Panc1 (cell line): Measurements from ENCODE around the gene SMIM21. TPM values are rescaled to one million over a fixed set of nuclear protein-coding genes. Genes with fewer than 3 reads are reported as not detected.

Source experiments
- ATAC-seq: fragments of 200-7000 bp; cut with Tn5 transposase; 2 replicates; pipeline ENCODE4 v1.9.1; 2020; ENCODE audit warnings: mild to moderate bottlenecking, moderate library complexity
- BruUV-seq: library from RNA; stranded (reverse); fragments of 400-500 nt; replicated peaks from 2 replicates; lab custom pipeline; 2021; lab: Mats Ljungman, UMichigan
- CTCF ChIA-PET: fragments of 300-600 bp; sonication (Branson Sonifier 250); formaldehyde crosslinking; loops from one replicate; lab custom pipeline; 2022; ENCODE audit warnings: antibody characterized with exemption; lab: Charles Lee
- POLR2A ChIA-PET: fragments of 300-600 bp; sonication (Branson Sonifier 250); formaldehyde crosslinking; loops from one replicate; lab custom pipeline; 2022; ENCODE audit warnings: antibody characterized with exemption; lab: Charles Lee
- DNase-seq: peaks from one replicate; pipeline ENCODE4 v3.0.0-alpha.2; 2010; ENCODE audit warnings: low read depth, low spot score
- H3K27ac ChIP-seq: 2 replicates; pipeline ENCODE4 v1.5.1; 2011; ENCODE audit warnings: mild to moderate bottlenecking, low read length, inconsistent platforms
- H3K27me3 ChIP-seq: fragments of 200-500 bp; sonication (Bioruptor generic); 2 replicates; pipeline ENCODE4 v1.6.0; 2014; ENCODE audit warnings: low read length, inconsistent platforms; ENCODE audit not compliant: control insufficient read depth, insufficient read depth
- H3K36me3 ChIP-seq: fragments of 200-500 bp; sonication (Bioruptor generic); 2 replicates; pipeline ENCODE4 v1.5.1; 2014; ENCODE audit warnings: inconsistent platforms, mild to moderate bottlenecking, low read length, moderate library complexity; ENCODE audit not compliant: control insufficient read depth, insufficient read depth
- H3K4me1 ChIP-seq: 2 replicates; pipeline ENCODE4 v1.5.1; 2011; ENCODE audit warnings: inconsistent platforms, mild to moderate bottlenecking, low read length, moderate library complexity; ENCODE audit not compliant: control insufficient read depth, insufficient read depth
- H3K4me3 ChIP-seq, 2 experiments: 2 replicates each; pipeline ENCODE4 v1.5.1; 2011 to 2012; ENCODE audit warnings: low read depth in 2 of 2, low read length in 2 of 2, mild to moderate bottlenecking in 2 of 2, inconsistent platforms in 1 of 2, moderate library complexity in 1 of 2
- H3K9me3 ChIP-seq: fragments of 200-500 bp; sonication (Bioruptor generic); 2 replicates; pipeline ENCODE4 v1.5.1; 2014; ENCODE audit warnings: low read depth, mild to moderate bottlenecking, inconsistent platforms, low read length, moderate library complexity; ENCODE audit not compliant: control insufficient read depth, insufficient read depth
- POLR2AphosphoS5 ChIP-seq: IDR thresholded peaks from 2 replicates; pipeline ENCODE4 v1.6.1; 2012; ENCODE audit warnings: mild to moderate bottlenecking, low read depth, low read length, moderate library complexity
- SIN3A ChIP-seq: IDR thresholded peaks from 2 replicates; pipeline ENCODE4 v1.6.1; 2012; ENCODE audit warnings: low read depth, mild to moderate bottlenecking, low read length, moderate library complexity, borderline replicate concordance; ENCODE audit not compliant: insufficient read depth
- TCF7L2 ChIP-seq: IDR thresholded peaks from 2 replicates; pipeline ENCODE4 v1.6.1; 2011; ENCODE audit warnings: mild to moderate bottlenecking, low read depth, low read length, inconsistent platforms
- in situ Hi-C: cut with HindIII; loops from 2 replicates; pipeline ENCODE4 v1.10.0; 2016; ENCODE audit warnings: low sequenced_read_pairs, low pct_unique_long_range_greater_than_20kb
- intact Hi-C: fragments of 100-400 bp; cut with micrococcal nuclease; formaldehyde crosslinking; loops from one replicate; pipeline ENCODE4 v1.10.0; 2022; ENCODE audit not compliant: unreplicated experiment
- total RNA-seq: library from RNA; stranded (reverse); gene quantifications from one replicate; pipeline ENCODE4 v1.2.1, GENCODE V29; 2021; ENCODE audit not compliant: unreplicated experiment
- TF ChIP-seq, protein P1 (sequence below), 2 experiments: IDR thresholded peaks; 2 replicates each; pipeline ENCODE4 v1.6.1; 2011 to 2012; ENCODE audit warnings: low read depth in 2 of 2, control low read depth in 1 of 2, low read length in 1 of 2, mild to moderate bottlenecking in 1 of 2, moderate library complexity in 1 of 2; ENCODE audit not compliant: insufficient read depth in 1 of 2
- TF ChIP-seq, protein P2 (sequence below): fragments of 450-650 bp; IDR thresholded peaks from 2 replicates; pipeline ENCODE4 v1.5.1; 2017; ENCODE audit warnings: mild to moderate bottlenecking

The SMIM21 gene
- total RNA-seq, 1 experiment from 2014 or later: not detected

DNA sequence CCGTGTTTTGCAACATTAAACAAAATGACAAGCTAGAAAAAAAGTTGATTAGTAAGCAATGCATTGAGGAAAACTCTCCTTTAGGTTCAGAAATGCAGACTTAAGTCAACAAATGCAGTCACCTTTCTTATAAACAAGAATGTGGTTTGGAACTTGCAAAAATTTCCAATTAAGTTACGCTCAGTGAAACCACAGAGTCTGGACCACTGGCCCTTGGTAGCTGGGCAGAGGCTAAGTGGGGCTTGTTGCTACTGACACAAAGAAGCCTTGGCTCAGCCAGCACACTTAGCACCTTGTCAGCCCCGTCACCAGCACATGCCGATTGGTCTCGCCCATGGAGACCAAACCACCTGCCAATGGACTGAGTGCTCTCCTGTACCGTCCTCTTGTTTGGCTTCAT, 53.0 kb downstream of the SMIM21 start:
- intact Hi-C loops (no loop called here), in situ Hi-C loops (no loop called here)
- ChIA-PET POLR2A (no interaction called here), CTCF (no interaction called here)
- no peak for TF ChIP-seq TCF7L2
- TF ChIP-seq, protein P1, sequence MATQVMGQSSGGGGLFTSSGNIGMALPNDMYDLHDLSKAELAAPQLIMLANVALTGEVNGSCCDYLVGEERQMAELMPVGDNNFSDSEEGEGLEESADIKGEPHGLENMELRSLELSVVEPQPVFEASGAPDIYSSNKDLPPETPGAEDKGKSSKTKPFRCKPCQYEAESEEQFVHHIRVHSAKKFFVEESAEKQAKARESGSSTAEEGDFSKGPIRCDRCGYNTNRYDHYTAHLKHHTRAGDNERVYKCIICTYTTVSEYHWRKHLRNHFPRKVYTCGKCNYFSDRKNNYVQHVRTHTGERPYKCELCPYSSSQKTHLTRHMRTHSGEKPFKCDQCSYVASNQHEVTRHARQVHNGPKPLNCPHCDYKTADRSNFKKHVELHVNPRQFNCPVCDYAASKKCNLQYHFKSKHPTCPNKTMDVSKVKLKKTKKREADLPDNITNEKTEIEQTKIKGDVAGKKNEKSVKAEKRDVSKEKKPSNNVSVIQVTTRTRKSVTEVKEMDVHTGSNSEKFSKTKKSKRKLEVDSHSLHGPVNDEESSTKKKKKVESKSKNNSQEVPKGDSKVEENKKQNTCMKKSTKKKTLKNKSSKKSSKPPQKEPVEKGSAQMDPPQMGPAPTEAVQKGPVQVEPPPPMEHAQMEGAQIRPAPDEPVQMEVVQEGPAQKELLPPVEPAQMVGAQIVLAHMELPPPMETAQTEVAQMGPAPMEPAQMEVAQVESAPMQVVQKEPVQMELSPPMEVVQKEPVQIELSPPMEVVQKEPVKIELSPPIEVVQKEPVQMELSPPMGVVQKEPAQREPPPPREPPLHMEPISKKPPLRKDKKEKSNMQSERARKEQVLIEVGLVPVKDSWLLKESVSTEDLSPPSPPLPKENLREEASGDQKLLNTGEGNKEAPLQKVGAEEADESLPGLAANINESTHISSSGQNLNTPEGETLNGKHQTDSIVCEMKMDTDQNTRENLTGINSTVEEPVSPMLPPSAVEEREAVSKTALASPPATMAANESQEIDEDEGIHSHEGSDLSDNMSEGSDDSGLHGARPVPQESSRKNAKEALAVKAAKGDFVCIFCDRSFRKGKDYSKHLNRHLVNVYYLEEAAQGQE (IDR thresholded peaks at IDR 0.05; ENCODE audit: insufficient read depth in 1 of 2, low read depth in 2 of 2, low read length in 1 of 2): no peak
- TF ChIP-seq SIN3A: no peak
- TF ChIP-seq POLR2AphosphoS5: no peak
- TF ChIP-seq, protein P2, sequence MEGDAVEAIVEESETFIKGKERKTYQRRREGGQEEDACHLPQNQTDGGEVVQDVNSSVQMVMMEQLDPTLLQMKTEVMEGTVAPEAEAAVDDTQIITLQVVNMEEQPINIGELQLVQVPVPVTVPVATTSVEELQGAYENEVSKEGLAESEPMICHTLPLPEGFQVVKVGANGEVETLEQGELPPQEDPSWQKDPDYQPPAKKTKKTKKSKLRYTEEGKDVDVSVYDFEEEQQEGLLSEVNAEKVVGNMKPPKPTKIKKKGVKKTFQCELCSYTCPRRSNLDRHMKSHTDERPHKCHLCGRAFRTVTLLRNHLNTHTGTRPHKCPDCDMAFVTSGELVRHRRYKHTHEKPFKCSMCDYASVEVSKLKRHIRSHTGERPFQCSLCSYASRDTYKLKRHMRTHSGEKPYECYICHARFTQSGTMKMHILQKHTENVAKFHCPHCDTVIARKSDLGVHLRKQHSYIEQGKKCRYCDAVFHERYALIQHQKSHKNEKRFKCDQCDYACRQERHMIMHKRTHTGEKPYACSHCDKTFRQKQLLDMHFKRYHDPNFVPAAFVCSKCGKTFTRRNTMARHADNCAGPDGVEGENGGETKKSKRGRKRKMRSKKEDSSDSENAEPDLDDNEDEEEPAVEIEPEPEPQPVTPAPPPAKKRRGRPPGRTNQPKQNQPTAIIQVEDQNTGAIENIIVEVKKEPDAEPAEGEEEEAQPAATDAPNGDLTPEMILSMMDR: no peak
- Histone ChIP-seq H3K9me3 (no peaks in the 10 kb centered on the region), H3K4me1 (no peaks in the 10 kb centered on the region), H3K36me3 (no peaks in the 10 kb centered on the region), H3K27me3 (no peaks in the 10 kb centered on the region; the same call in 1 of the 2 replicates), H3K27ac (no peak overlapping the region), H3K4me3 (no peak overlapping the region)
- no TSS peak for BruUV-seq
- DNase-seq: no peak
- no peak for ATAC-seq

DNA sequence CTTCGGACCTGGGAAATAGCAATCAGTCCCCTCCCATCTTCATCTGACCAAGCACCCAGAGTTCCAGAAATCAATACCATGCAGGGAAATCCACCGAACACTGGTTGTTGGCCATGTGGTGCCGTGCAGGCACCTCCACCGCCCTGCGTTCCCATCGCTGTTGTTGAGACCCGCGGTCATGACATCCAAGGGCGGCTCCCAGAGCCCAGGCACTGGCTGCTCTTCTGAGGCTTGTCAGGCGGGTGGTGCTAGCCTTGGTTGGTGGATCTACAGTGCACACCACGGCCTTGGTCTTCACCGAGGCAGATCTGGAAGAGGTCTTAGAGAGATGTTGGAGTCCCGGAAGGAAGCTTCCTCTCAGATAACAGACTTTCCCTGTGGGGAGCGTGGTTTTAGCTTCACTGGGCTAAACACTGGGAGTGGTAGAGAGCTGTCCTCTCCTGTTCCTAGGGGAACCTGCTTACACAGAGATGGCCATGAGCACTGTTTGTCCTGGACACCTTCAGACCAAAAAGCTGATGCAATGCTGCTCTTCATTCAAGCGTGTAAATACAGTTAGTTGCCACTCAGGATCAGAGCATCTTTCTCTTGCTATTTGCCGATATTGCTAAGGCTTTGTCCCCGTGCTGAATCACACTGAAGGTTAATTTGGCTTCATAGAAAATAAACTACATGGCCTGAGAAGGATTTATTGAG, 58.3 kb downstream of the SMIM21 start:
- POLR2A ChIA-PET: no interaction called here
- Histone ChIP-seq H3K9me3 (no peaks in the 10 kb centered on the region), H3K36me3 (no peaks in the 10 kb centered on the region), H3K27me3 (no peaks in the 10 kb centered on the region), H3K4me1 (no peaks in the 10 kb centered on the region), H3K27ac (no peak overlapping the region), H3K4me3 (no peak overlapping the region)
- BruUV-seq: no TSS peak
- no peak for DNase-seq
- CTCF ChIA-PET: interaction anchor here (0.5 kb wide), 1 partner anchor 57 kb away, joined by 3 read pairs; no protein-coding TSS in a partner anchor
- intact Hi-C loops: no loop called here
- no peak for TF ChIP-seq TCF7L2
- TF ChIP-seq SIN3A: no peak
- TF ChIP-seq, protein P1 (IDR thresholded peaks at IDR 0.05; ENCODE audit: insufficient read depth in 1 of 2, low read depth in 2 of 2, low read length in 1 of 2): no peak
- TF ChIP-seq, protein P2: no peak
- no peak for TF ChIP-seq POLR2AphosphoS5
- ATAC-seq: no peak
- in situ Hi-C loops: no loop called here
